ENCODE data around the gene FAM114A1.

Gene FAM114A1

GRCh38 chr4:38859501-38859900 is 8.1 kb upstream of the FAM114A1 start:
- no peak for DNase-seq

- DNase-seq: no peak
These were observed 6.7 kb upstream of the FAM114A1 start for GRCh38 chr4:38860788-38861424.

DNA sequence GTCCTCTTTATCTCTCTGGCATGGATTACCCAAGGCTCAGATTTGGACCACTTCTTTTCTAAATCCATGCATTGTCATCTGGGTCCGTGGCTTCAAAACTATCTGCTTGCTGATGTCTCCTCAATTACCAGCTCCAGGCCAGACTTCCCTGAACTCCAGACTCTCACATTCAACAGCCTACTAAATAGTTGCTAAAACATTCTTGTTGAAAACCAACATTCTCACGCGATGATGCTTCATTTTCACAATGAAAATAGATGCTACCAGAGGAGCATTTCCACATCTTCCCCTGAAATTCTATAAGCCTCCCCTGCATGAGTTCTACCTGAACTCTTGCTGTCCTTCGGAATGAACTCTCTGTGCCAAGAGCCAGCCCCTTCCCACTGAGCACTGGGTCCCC is 5.8 kb upstream of the FAM114A1 start:
- DNase-seq: no peak

DNA sequence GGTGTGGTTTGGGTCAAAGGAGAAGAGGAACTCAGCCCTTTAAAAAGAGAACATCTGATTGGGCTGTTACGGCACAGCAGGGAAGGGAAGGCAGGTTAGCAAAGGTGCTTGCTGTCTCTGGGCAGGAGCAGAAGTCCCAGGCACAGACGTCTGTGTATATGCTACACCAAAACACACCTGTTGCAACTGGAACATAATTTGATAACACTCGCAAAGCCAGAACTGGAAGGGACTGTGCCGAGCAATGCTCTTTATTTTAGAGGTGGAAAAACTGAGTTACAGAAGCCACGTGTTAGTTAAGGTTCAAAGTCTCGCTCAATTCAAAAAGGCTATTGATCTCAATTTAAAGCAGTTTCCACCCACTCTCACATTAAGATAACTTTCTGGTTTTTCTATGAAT is 2.2 kb upstream of the FAM114A1 start:
- no peak for DNase-seq

- no peak for DNase-seq
These were observed 581 bp upstream of the FAM114A1 start for GRCh38 chr4:38866973-38867477.

DNA sequence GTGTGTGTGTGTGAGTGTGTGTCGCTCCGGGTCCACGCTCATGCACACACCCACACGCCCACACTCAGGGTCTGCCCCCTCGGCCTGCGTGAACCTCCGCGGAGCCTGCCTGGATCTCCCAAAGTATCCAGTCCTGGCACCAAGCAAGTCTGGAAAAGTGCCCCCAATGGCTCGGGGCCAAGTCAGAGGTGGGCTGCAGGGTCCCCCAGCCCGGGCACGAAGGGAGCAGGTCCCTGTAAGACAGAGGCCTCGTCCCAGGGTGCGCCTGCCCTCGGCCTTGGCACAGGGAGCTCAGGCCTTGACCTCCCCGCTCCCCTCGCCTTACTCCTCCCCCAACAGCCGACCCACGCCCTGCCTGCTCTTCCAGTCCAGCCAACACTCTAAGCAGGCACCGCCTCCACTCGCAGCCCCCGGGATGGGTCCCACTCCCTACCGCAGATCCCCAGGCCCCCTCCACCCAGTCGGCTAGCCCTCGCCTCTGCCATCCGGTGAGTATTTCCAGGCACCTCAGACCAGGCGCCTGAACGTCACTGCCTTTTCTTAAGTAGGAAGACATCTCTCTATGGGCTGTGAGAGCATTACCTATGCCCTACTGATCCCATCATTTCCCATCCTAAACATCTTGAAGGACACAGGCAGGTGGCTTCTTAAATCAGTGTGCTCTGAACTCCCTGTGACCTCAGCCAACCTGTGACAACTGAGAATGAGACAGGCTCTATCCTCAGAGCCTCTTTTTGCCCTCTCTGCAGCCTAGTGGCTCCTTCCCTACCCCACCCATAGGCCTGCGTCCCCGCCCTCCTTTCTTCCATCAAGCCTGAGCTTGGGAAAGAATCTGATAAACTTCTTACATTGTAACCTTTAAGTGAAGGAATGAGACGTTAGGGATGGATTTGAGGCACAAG is 704 bp downstream of the FAM114A1 start:
- DNase-seq: peak; percentile 9

GRCh38 chr4:38869511-38869910 is 1.9 kb downstream of the FAM114A1 start:
- DNase-seq: no peak

DNA sequence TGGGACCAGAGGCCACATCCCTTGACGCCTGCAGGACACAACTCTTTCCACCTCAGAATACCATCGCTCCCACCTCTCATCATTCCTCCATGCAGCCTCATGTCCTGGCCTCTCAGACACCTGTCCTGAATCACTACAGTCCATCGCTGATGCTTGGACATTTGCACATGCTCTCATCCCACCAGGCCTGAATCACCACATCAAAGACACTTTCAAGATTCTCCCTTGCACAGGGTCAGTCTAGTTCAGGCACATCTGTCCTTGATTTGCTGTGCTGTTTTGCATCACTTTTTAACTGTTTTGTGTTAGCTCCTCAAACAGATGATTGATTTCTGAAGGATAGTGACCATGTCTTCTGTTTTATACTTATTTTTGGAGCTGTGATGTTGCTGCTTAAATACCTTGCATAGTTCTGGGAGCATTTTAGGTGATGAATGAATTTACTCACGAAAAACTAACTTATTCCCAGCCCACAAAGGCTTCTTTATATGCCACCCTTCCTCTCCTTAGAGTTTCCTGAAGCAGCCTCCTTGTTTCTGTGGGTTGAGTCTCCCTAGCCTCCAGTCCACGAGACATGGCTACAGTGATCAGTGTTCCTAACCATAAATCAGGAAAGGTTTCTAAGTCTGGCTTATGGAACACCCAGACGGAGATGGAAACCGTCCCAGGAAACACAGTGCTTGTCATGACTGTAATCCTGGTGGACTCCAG is 2.6 kb downstream of the FAM114A1 start:
- no peak for DNase-seq

GRCh38 chr4:38871593-38871992 is 4.0 kb downstream of the FAM114A1 start:
- DNase-seq: no peak

DNA sequence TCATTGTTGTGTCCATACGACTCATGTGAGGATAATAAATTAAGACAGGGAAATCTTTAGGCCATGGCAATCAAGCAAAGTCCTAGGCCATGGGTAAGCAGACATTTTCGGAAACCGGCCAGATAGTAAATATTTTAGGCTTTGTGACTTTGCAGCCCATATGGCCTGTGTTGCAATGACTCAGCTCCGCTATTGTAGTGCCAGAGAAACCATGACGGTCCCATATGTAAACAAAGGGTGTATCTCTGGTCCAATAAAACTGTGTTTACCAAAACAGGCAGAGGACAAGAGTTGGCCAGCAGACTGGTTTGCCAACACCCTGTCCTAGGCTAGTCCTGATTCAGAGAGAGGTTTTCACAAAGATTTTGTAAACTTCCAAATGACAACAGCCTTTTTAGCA is 5.0 kb downstream of the FAM114A1 start:
- DNase-seq: no peak

DNA sequence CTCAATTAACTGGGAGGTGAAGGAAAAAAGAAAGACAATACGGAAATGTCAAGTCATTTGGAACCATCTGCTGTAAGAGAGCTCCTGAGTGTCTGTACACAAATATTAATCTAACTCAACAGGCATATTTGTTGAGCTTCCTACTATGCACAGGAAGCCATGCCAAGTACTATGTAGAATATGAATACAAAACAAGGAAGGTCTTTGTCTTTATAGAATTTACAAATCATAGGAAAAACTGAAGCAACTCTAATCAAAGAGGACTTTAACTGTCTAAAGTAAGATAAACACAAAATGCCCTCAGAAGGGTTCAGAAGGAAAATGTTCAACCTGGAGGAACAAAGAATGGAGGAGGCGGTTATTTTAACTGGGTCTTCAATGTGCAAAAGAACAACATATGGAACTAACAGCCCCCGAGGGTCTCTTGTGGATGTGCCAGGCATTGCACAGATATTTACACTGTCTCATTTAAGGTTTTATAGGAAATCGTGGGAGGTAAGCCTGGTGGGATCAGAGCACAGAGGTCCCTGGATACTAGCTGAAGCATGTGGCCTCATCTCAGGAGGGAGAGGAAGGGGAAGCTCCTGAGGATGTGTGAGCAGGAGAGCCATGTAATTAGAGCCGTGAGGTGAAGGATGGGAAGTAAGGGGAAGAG is 5.8 kb downstream of the FAM114A1 start:
- no peak for DNase-seq

GRCh38 chr4:38876636-38877035 is 9.0 kb downstream of the FAM114A1 start:
- DNase-seq: no peak

DNA sequence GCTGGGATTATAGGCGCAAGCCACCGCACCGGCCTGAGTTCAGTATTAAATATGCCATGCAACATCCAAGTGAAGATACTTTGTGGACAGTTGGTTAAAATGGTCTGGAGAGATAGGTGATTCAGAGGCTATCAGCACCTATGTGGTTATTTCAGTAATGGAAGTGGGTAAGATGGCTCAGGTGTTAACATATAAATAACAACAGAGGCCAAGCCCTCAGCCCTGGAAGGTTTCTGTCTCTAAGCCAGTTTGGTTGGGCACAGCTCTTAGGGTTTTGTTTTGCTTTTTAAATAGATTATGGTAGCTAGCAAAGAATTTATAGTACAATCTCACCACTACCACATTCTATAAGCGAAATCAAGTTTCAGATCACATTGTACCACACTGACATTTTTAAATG is 16.6 kb downstream of the FAM114A1 start:
- DNase-seq: no peak

DNA sequence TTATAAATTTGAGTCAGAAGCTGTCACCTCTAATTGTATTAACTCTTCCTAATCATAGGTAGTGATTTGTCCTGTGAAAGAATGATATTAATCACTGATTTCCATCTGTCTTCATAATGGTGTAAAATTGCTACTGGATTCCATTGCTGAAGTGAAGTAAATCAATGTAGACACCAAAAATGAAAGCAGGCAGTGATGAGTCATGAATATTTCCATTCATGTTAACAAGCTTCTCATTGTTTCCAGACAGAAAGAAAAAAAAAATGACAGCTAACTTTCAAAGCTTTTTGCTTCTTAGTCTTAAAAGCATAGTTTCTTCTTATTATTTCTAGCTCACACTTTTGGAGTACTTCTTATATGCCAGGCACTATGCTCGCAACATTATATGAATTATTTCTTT is 21.5 kb downstream of the FAM114A1 start:
- no peak for DNase-seq

DNA sequence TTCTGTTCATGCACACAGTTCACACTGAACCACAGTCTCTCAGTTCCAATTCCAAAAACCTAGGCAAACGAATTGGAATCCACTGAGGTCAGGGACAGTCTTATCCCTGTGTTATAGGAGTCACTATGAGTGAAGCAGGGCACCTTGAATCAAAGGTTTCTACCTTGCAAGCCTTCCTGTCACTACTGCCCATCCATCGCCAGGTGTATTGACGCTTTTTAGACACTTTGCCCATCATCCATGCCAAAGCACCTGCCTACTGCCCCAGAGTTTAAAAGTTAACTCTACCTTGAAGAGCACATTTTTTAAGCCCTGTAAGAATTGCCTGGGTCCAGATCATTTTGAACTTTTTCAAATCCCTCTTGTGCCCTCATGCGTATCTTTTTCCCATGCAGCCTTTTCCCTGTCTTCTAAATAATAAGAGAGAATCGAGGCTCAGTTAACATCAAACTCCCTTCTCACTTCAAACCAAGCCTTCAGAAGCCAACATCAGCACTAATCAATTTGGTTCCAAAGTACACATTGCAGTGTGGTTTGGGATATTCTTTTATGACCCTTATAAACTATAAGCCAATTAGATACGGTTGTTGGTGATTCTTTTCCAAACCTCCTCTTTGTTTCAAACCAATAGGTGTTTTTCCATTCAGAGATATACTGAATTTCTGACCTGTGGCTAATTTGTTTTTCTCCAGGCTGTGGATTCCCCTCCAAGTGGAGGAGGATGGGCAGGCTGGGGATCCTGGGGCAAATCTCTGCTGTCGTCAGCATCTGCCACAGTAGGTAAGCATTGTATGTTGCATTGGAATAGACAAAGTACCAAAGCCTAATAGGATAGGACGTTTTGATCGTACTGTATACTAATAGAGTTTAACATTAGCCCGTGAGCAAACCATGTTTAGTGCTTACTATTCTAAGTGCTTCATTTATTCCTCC is 23.7 kb downstream of the FAM114A1 start:
- no peak for DNase-seq

- DNase-seq: no peak
These were observed 26.8 kb downstream of the FAM114A1 start for GRCh38 chr4:38894322-38894982.

DNA sequence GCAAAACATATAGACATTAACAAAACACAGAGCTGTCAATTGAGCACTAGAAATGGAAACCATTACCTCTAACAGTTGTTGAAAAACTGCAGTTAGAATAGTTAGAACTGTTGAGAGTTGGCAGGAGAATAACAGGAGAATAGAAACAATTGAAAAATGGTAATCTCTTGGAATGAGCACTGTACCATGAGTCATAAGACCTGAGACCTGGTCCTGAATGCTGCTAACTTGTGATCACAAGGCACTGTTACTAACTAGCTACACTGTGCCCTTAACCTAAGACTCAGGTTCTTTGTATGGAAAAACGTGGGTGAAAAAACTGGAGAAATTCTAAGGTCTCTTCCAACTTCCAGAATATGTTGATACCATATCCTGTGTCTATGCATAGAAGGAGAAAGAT is 29.3 kb downstream of the FAM114A1 start:
- no peak for DNase-seq

DNA sequence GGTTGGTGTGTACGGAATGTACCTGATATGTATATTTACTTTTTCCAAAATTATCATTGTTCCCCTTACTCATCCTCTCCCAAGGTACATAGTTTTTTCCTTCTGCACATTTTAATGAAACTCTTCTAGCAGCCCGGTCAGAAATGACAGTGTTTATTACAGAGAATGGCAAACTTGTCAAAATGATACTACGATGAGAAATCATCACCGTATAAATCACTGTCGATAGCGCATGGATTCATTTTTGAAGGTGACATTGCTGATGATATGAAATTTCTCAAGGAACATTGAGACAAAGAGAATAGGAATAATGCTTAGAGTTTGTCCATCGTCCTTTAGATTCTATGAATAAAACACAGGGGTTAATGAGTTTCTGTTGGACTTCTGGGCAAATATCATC is 30.6 kb downstream of the FAM114A1 start:
- no peak for DNase-seq

GRCh38 chr4:38902221-38902620 is 34.6 kb downstream of the FAM114A1 start:
- DNase-seq: no peak

GRCh38 chr4:38902695-38903094 is 35.1 kb downstream of the FAM114A1 start:
- DNase-seq: no peak

DNA sequence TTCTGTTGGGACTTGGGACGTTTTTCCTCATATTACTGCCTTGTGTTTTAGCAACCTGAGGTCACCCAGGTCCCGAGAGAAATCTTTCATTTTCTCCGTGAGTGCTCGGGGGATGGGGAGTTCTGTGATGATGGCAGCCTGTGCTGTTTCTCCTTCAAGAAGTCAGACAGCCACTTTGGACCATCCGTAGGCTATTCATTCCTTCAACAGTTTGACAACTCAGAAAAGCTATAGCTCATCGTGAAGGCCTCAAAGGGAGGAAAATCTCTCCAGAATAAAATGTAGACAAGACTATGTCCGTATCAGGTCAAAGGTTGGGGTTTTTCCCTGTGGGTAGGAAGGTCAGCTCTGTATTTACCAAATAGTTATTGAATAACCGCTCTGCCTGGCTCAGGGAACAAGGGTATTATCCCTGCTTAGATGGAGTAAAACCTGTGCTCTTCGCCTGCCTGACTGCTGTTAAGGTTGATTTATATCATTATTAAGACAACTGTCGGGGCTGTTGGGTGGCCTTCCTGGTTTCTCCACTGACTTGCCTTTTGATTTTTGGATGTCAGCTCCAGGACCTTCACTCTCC is 36.6 kb downstream of the FAM114A1 start:
- no peak for DNase-seq
